GM04504 (cell line): ENCODE results near the gene ARHGAP26.
"Not testable (repeated sequence)": the region's sequence is repeated elsewhere in the genome, so short reads cannot be mapped to it uniquely, and the experiment has no call there.

Source experiments
- DNase-seq: peaks from one replicate; pipeline ENCODE4 v3.0.0-alpha.2; 2012; ENCODE audit warnings: low read depth

ARHGAP26 gene

GRCh38 chr5:142906863-142907671, 136.9 kb downstream of the ARHGAP26 start:
- DNase-seq, result peak; percentile 41

DNA sequence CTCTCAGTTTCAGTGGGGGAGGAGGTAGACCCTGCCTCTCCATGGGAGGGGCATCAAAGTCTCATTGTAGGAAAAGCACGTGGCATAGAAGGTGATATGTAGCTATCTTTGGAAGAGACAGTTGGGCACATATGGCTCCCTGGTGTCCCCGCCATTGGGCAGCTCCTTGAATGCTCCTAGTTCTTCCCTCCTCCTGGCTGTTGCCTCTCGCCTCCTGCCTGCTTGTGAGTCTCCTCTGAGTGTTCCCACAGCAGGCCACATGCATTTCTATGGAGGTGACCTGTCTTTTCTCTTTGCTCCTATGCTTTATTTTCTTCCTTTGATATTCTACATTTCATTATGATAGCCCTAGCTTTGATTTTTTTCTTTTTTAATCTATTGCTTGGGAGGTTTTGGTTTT, 138.5 kb downstream of the ARHGAP26 start:
- DNase-seq, result no peak

- DNase-seq, result no peak
Observed at GRCh38 chr5:142910128-142910527, 140.0 kb downstream of the ARHGAP26 start.

- no peak for DNase-seq
Observed at GRCh38 chr5:142911170-142911569, 141.0 kb downstream of the ARHGAP26 start.

- DNase-seq, result no peak
Observed at GRCh38 chr5:142911775-142912174, 141.6 kb downstream of the ARHGAP26 start.

DNA sequence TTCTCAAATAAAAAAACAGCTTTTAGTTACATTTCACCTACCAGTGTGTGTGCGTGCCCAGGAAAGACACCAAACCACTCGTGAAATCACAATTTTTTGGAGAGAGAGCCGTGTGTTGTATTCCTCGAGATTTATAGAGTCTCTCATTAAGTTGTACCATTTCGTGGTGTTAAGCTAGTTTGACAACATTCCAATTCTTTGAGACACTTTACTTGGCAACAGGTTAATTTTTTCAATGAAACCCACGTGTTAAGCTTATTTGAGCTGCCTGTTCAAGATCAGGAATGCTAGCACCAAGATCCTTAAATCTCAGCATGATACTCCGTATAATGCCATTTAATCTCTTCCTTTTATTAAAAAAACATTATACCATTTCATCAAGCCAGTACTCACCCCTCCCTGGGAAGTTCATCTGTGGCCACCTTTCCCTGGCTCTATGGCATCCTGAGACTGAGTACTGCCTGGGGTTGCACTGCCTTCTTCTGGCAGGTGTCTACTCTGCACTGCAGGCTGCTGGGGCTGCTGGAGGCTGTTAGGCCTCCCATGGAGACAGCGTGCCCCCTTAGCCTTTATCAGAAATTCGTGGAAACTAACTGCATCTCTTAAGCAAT, 143.7 kb downstream of the ARHGAP26 start:
- DNase-seq, result no peak

- no peak for DNase-seq
Observed at GRCh38 chr5:142915038-142915437, 144.9 kb downstream of the ARHGAP26 start.

DNA sequence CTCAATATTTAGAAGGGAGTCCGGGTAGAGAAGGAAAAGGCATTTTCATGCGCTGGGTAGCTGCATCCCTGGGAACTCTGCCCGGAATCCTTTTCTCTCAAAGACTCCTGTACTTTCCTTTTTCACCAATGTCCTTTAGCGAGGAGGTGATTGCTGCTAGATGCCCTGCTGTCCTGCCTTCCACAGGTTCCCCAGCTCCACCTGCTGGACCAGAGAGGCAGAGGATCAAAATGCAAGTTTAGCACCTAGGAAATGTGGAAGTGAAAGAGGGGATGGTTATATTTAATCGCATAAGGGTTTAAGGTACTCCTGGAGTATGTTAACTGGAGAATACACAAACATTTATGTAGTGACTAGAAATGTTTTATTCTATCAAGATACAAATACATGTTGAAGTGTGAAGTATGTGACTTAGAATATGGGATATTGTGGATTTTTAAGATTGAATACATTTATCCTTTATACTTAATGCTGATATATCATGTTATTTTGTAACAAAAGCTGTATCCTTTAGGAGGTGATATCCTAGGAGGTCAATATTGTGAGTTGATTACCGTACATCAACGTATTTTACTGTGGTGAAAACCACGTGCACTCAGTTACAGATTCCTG, 145.7 kb downstream of the ARHGAP26 start:
- DNase-seq, result no peak

DNA sequence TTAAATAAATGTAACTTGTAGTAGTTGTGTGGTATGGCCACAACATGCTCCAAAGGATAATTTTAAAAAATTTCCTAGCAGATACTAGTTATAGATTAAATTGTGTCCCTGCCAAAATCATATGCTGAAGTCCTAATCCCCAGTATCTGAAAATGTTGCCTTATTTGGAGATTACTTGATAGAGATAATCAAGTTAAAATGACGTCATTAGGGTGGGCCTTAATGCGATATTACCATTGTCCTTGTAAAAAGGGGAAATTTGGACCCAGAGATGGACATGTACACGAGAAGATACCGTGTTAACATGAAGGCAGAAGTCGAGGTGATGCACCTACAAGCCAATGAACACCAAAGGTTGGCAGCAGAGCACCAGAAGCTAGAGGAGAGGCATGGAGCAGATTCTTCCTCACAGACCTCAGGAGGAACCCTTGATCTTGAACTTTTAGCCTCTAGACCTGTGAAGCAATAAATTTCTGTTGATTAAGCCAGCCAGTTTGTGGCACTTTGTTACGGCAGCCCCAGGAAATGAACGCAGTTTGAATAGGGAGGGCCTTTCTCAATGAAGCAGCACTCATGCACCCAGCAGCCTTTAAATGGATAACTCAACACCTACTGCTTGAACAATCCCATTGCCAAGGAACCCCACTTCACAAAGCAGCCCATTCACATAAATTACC, 148.9 kb downstream of the ARHGAP26 start:
- DNase-seq, result no peak

DNA sequence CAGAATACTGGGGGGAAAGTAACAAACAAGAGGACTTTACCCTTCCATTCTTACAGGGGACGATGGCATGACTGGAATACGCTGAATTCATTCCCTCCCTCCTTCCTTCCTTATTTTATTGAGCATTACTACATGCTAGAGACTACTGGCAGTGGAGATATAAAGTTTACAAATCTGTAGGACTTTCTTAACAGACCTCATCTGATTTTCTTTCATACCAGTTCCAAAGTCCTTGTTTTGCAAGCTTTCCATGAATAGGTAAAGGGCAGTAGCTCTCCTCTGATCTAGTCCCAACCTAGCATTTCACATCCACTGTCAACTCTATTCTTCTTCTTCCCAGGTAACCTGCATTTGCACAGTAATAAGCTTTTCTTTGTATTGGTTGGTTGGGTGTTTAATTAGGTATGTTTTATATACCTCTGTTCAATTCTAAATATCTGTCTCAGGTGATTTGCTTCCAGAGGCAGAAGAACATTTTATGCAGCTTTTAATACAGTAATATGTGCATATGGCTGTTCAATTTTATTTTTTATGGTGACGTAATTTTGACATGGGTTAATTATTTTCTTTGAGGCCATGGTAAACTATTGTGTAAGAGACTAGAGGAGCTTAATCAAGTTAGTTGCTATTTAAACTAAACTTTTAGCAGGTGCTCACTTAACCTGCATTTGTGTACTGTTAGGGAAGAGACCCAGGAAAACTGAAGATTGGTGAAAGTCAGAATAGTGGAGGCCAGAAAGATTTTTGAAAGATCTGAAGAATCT, 150.9 kb downstream of the ARHGAP26 start:
- DNase-seq, result no peak

- DNase-seq, result no peak
Observed at GRCh38 chr5:142922223-142922952, 152.2 kb downstream of the ARHGAP26 start.

DNA sequence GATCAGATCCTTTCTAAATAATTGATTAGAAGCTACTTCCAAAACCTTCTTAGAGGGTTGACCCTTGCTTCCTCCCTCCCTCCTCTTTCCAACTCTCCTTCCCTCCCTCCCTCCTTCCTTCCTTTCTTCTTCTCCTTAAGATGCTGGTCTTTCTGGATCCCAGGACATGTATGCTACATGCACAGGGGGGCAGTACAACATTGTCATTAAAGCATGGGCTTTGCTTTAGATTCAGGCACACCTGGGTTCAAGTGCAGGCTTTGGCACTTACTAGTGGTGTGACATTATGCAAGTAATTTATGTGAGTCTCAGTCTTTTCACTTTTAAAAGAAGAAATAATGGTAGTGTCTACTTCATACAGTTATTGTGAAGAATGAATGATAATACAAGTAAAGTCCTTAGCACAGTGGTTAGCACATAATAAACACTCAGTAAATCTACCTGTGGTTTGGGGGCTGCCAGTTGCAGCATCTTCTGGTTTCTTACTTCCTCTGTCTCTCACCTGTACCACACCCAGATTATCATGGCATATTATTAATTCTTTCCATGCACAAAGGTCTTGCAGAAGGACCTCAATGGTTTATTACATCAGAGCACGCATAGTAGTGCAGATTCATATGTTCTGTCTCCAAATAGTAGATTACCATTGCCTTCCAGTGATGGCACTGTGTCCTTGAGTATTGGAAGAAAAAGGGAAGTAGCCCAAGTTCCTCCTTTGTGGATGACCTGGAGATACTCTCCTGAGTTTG, 154.1 kb downstream of the ARHGAP26 start:
- no peak for DNase-seq

DNA sequence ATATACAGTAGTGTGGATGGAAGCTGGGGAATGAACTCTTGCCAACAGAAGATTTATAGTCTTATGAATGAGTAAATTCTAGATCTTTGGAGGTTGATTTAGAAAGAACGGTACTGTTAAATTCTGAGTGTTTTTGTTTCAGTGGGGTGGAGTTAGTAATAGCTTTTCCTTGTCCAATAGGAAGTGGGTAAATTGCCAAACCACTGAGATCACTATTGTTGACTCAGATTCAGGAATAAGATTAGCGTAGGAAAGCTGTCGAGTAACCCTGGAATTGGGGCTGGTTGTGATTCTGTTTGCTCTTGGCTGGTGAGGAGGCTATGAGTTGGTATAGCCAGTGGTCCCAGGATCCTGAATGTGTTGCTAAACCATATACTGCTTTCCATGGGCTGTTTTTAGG, 155.6 kb downstream of the ARHGAP26 start:
- DNase-seq, result peak; percentile 67

DNA sequence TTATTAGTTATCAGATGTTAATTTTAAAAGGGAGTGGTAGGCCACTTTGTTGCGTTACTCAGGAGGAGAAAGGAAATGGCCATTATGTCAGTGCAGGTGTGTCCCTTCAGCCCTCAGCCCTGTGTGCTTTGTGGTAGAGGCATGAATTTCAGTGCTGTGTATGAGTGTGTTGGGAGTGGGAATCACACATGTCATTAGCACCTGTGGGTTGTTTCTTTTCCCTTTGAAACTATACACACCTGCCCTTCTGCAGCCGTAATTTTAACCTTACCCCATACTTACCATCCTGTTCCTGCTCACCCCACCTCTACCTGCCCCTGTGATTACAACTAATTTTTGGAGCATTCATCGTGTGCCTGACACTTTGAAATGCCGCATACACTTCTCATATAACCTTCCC, 156.4 kb downstream of the ARHGAP26 start:
- no peak for DNase-seq

DNA sequence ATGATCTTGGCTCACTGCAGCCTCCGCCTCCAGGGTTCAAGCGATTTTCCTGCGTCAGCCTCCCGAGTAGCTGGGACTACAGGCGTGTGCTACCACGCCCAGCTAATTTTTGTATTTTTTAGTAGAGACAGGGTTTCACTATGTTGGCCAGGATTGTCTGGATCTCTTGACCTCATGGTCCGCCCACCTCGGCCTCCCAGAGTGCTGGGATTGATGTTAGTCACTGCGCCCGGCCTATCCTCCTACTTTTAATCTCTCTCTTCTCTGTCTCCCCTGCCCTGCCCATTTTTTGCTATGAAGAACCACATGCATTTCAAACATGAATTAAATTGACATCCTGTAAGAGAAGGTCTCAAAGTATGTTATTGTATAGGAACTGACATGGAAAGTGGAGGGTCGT, 158.8 kb downstream of the ARHGAP26 start:
- DNase-seq, result not testable (repeated sequence)

- no peak for DNase-seq
Observed at GRCh38 chr5:142929587-142929986, 159.4 kb downstream of the ARHGAP26 start.

DNA sequence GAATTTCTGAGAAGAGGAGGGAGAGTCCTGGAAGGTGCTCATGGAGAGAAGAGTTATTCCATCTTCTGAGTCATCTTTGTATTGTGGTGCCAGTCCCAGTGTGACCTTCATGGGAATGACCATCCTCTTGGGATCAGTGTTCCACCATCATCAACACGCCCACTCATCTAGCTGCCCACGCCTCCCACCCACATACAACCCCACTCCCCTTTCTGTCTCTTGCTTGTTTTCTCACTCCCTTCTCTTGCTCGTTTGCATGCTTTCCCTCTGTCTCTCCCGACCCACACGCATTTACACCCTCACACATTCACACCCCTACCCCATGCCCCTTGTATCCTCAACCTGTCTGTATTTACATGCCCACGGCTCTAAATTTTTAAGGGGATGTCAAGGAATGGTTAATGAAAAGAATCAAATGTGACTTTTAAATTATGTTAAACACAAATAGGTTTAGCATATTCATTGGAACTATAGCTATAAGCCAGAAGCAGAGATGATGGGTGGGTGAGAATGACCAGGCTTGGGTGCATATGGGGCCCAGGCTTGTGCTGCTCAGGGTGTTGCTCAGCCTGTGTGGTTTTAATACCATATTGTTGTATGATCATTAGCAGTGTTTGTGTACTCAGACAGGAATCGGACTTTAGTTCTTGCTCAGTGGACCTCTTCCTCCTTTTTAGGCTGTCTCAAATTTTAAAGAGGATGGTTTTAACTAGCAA, 160.4 kb downstream of the ARHGAP26 start:
- DNase-seq, result no peak

DNA sequence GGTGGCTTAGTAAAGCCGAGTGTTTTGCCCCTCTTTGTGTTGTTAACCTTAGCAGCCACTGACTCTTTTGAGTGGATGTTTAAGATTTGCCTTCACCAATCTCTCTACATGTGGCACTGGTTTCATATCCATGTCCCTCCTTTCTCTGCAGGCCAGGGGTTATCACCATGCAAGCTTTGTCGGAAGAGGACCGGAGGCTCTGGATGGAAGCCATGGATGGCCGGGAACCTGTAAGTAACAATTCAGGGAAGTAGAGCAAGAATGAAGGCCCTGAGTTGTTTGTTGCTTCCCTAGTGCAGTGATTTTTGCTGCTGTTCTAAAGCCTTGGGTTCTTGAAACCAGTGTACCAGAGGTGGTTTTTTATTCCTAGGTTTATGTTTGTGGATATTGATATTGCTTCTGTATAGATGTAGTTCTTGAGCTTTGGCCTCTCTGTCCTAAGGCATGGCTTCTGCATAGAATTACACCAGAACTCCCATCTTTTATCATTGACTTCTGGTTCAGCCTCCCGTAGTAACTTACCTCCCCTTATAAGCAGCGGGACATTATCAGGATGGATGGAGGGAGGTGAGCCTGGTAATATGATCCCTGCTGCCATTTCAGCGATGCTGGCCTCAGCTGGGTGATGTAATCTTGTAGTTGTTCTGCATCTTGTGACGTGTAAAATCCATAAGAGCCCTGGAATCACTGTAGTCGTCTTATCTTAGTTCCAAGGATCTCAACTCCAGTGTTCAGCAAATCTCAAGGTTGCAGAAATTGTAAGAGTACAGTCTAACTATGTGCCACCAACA, 161.9 kb downstream of the ARHGAP26 start:
- no peak for DNase-seq
